ENCODE results near the gene PCNX1.

DNA sequence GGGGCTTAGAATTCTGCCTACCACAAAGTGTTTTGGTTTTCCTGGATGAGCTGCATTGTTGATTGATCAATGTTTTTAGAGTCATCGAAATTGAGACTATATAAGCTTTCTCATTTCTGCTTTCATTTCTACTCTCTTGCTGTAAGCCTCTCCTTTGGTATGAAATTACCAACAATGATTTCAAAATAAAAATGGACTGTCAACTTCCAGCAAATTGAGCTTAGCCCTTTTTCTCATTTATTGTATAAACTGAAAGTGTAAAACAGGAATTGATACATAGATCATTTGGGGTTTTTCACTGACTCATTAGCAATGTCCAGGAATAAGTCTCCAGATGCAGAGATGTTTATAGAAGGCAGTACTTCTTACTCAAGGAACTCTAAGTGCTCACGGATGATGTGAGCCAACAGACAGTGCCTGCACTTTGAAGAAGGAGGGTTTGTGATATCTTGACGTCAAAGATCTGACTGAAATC lies 20.0 kb upstream of the PCNX1 start:
- TF ChIP-seq, protein P1, sequence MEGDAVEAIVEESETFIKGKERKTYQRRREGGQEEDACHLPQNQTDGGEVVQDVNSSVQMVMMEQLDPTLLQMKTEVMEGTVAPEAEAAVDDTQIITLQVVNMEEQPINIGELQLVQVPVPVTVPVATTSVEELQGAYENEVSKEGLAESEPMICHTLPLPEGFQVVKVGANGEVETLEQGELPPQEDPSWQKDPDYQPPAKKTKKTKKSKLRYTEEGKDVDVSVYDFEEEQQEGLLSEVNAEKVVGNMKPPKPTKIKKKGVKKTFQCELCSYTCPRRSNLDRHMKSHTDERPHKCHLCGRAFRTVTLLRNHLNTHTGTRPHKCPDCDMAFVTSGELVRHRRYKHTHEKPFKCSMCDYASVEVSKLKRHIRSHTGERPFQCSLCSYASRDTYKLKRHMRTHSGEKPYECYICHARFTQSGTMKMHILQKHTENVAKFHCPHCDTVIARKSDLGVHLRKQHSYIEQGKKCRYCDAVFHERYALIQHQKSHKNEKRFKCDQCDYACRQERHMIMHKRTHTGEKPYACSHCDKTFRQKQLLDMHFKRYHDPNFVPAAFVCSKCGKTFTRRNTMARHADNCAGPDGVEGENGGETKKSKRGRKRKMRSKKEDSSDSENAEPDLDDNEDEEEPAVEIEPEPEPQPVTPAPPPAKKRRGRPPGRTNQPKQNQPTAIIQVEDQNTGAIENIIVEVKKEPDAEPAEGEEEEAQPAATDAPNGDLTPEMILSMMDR (IDR thresholded peaks at IDR 0.05; ENCODE audit: insufficient read depth, low read length), result no peak
- TF ChIP-seq POLR2AphosphoS5 (IDR thresholded peaks at IDR 0.05; ENCODE audit: low read depth), result no peak
- TF ChIP-seq, protein P2, sequence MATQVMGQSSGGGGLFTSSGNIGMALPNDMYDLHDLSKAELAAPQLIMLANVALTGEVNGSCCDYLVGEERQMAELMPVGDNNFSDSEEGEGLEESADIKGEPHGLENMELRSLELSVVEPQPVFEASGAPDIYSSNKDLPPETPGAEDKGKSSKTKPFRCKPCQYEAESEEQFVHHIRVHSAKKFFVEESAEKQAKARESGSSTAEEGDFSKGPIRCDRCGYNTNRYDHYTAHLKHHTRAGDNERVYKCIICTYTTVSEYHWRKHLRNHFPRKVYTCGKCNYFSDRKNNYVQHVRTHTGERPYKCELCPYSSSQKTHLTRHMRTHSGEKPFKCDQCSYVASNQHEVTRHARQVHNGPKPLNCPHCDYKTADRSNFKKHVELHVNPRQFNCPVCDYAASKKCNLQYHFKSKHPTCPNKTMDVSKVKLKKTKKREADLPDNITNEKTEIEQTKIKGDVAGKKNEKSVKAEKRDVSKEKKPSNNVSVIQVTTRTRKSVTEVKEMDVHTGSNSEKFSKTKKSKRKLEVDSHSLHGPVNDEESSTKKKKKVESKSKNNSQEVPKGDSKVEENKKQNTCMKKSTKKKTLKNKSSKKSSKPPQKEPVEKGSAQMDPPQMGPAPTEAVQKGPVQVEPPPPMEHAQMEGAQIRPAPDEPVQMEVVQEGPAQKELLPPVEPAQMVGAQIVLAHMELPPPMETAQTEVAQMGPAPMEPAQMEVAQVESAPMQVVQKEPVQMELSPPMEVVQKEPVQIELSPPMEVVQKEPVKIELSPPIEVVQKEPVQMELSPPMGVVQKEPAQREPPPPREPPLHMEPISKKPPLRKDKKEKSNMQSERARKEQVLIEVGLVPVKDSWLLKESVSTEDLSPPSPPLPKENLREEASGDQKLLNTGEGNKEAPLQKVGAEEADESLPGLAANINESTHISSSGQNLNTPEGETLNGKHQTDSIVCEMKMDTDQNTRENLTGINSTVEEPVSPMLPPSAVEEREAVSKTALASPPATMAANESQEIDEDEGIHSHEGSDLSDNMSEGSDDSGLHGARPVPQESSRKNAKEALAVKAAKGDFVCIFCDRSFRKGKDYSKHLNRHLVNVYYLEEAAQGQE (IDR thresholded peaks at IDR 0.05; ENCODE audit: insufficient replicate concordance, low read depth), result no peak
